GDM1 (cell line): Measurements from ENCODE around the gene DYNC1LI1.
"Not testable (repeated sequence)": the region's sequence is repeated elsewhere in the genome, so short reads cannot be mapped to it uniquely, and the experiment has no call there.

Source experiments
- DNase-seq: peaks from one replicate; lab custom pipeline; 2025; lab: John Stamatoyannopoulos, UW

DYNC1LI1 gene

GRCh38 chr3:32583708-32584107 is 13.1 kb upstream of the DYNC1LI1 start:
- DNase-seq = no peak

GRCh38 chr3:32578669-32579068 is 8.0 kb upstream of the DYNC1LI1 start:
- not testable (repeated sequence) for DNase-seq

GRCh38 chr3:32577581-32578556 is 7.2 kb upstream of the DYNC1LI1 start:
- DNase-seq = peak; percentile 66

GRCh38 chr3:32577174-32577573 is 6.5 kb upstream of the DYNC1LI1 start:
- no peak for DNase-seq

GRCh38 chr3:32575451-32576113 is 4.9 kb upstream of the DYNC1LI1 start:
- no peak for DNase-seq

- DNase-seq = no peak
Observed at GRCh38 chr3:32571192-32571485, 481 bp upstream of the DYNC1LI1 start.

GRCh38 chr3:32569540-32570420 is 878 bp downstream of the DYNC1LI1 start:
- DNase-seq = peak; percentile 25

GRCh38 chr3:32568953-32569352 is 1.7 kb downstream of the DYNC1LI1 start:
- no peak for DNase-seq

GRCh38 chr3:32564195-32564594 is 6.5 kb downstream of the DYNC1LI1 start:
- no peak for DNase-seq

- DNase-seq = no peak
Observed at GRCh38 chr3:32562640-32563039, 8.0 kb downstream of the DYNC1LI1 start.

- DNase-seq = no peak
Observed at GRCh38 chr3:32557640-32558352, 12.9 kb downstream of the DYNC1LI1 start.

- DNase-seq = no peak
Observed at GRCh38 chr3:32556332-32556731, 14.3 kb downstream of the DYNC1LI1 start.

- no peak for DNase-seq
Observed at GRCh38 chr3:32553973-32554372, 16.7 kb downstream of the DYNC1LI1 start.

- no peak for DNase-seq
Observed at GRCh38 chr3:32553459-32553858, 17.2 kb downstream of the DYNC1LI1 start.

- no peak for DNase-seq
Observed at GRCh38 chr3:32552013-32552412, 18.6 kb downstream of the DYNC1LI1 start.

GRCh38 chr3:32551496-32551895 is 19.2 kb downstream of the DYNC1LI1 start:
- DNase-seq = no peak

- DNase-seq = no peak
Observed at GRCh38 chr3:32551087-32551486, 19.6 kb downstream of the DYNC1LI1 start.

GRCh38 chr3:32545305-32545704 is 25.4 kb downstream of the DYNC1LI1 start:
- no peak for DNase-seq

- DNase-seq = no peak
Observed at GRCh38 chr3:32544894-32545293, 25.8 kb downstream of the DYNC1LI1 start.

- DNase-seq = no peak
Observed at GRCh38 chr3:32542807-32543206, 27.9 kb downstream of the DYNC1LI1 start.

- DNase-seq = no peak
Observed at GRCh38 chr3:32540899-32541298, 29.8 kb downstream of the DYNC1LI1 start.

GRCh38 chr3:32532434-32532833 is 38.2 kb downstream of the DYNC1LI1 start:
- DNase-seq = no peak
